ENCODE data around the gene SMLR1.

GRCh38 chr6:130778946-130779657 lies 48.1 kb upstream of the SMLR1 start:
- TF ChIP-seq CTCF (IDR thresholded peaks at IDR 0.05; ENCODE audit: extremely low read depth in 1 of 2, insufficient read depth in 1 of 2, low read depth in 1 of 2, low read length in 2 of 2) (no peak), POLR2A (IDR thresholded peaks at IDR 0.05; ENCODE audit: low read depth, low read length) (no peak)
